SK-N-MC (cell line): ENCODE results near the gene IFI30.

ENCODE experiments used
- EZH2 ChIP-seq: fragments of 200-600 bp; sonication (generic); IDR thresholded peaks from one replicate; pipeline ENCODE4 v1.6.1; 2017; ENCODE audit warnings: antibody characterized with exemption
- POLR2AphosphoS5 ChIP-seq: IDR thresholded peaks from 2 replicates; pipeline ENCODE4 v1.6.1; 2012; ENCODE audit warnings: mild to moderate bottlenecking, low read depth, low read length, borderline replicate concordance

DNA sequence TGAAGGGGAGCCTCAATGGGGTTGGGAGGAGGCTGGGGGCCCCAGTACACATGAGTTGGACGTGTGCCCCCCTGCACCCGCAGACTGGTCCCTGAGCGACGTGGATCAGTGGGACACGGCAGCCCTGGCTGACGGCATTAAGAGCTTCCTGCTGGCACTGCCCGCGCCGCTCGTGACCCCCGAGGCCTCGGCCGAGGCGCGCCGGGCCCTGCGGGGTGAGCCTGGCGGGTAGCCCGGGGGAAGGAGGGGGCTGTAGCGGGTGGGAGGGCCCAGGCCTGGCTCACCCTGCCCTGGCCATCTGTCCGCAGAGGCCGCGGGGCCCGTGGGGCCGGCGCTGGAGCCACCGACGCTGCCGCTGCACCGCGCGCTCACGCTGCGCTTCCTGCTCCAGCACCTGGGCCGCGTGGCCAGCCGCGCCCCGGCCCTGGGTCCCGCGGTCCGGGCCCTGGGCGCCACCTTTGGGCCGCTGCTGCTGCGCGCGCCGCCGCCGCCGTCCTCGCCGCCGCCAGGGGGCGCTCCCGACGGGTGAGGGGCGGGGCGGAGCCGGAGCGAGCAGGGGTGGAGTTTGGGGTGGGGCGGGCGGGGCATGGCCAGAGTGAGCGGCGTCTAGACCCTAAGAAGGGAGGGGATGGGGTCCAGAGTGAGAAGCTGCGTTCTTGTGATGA lies 12.5 kb upstream of the IFI30 start:
- TF ChIP-seq POLR2AphosphoS5 = no peak
- no peak for TF ChIP-seq EZH2
